ENCODE results near the gene DGCR2. TPM values are rescaled to one million over a fixed set of nuclear protein-coding genes. Genes with fewer than 3 reads are reported as not detected.

DGCR2 gene
- polyA plus RNA-seq, 1 donor (not counting 4 experiments of a cell fraction or from before 2014, with no cell fraction given), result 23.2 TPM

DNA sequence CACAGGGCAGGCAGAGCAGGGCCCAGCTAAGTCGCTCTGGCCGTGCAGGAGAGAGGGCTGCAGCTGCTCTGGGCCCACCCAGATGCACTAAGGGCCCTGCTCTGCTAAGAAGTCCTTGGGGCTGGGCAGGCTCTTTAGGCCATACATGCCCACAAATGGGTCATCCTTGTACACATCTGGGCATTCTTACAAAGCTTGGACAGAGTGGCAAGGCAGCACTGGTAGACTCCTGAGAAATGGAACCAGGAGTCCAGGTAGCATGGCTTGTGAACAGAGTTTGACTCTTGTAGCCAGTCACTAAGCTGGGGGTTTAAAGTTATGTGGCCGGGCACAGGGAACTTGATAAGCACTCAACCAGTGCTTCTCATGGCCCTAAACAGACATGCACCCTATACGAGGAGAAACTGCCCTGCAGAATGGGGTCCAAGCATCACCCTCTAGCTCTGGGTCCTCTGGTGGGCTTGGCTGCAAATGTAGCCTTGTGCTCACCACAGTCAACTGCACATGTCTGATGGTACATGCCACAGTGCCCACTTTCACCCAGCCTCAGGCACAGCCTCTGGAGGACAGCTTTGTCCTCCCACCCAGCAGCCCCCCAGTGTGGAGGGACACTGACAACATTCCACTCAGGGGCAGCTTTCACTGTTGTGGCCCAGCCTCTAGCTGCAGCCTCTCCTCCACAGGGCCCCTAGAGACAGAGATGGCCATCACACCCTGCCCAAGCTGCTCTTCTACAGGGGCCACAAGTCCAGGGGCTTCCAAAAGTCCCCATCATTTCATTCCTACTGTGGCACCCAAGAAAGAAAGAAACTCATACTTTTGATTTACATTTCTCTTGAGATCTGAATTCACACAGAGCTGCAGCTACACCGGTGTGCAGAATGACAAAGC lies 75.2 kb downstream of the DGCR2 start:
- H3K79me2 ChIP-seq (ENCODE audit: control insufficient read depth, insufficient read depth, low read length), result no peaks in the 10 kb centered on the region
- no peaks in the 10 kb centered on the region for H3K27me3 ChIP-seq (ENCODE audit: control insufficient read depth, extremely low read depth, insufficient read depth, low read length)
- H2AFZ ChIP-seq (ENCODE audit: control insufficient read depth, low read length), result no peak overlapping the region
- FAIRE-seq (no peak), DNase-seq (ENCODE audit: low read depth, low spot score) (no peak)
- H3K4me3 ChIP-seq (ENCODE audit: control insufficient read depth in 2 of 3, extremely low read depth in 1 of 3, insufficient read depth in 2 of 3, low read depth in 1 of 3, low read length in 3 of 3), result no peak overlapping the region
- dilution Hi-C loops (cut with MboI; ENCODE audit: extremely low pct_ligation_motif_present, low sequenced_read_pairs), result no loop called here
- H4K20me1 ChIP-seq (ENCODE audit: control insufficient read depth, extremely low read depth, insufficient read depth, low read length), result peaks cover 4% of the 10 kb centered on the region
- H3K9ac ChIP-seq (ENCODE audit: control insufficient read depth, extremely low read depth, insufficient read depth, low read length), result no peak overlapping the region
- no peaks in the 10 kb centered on the region for H3K4me1 ChIP-seq (ENCODE audit: control insufficient read depth, extremely low read depth, insufficient read depth, low read length)
- H3K9me1 ChIP-seq (ENCODE audit: control insufficient read depth, extremely low read depth, insufficient read depth, low read length), result no peaks in the 10 kb centered on the region
- TF ChIP-seq EZH2 (IDR thresholded peaks at IDR 0.05; ENCODE audit: low read length), result no peak
- TF ChIP-seq, protein P1, sequence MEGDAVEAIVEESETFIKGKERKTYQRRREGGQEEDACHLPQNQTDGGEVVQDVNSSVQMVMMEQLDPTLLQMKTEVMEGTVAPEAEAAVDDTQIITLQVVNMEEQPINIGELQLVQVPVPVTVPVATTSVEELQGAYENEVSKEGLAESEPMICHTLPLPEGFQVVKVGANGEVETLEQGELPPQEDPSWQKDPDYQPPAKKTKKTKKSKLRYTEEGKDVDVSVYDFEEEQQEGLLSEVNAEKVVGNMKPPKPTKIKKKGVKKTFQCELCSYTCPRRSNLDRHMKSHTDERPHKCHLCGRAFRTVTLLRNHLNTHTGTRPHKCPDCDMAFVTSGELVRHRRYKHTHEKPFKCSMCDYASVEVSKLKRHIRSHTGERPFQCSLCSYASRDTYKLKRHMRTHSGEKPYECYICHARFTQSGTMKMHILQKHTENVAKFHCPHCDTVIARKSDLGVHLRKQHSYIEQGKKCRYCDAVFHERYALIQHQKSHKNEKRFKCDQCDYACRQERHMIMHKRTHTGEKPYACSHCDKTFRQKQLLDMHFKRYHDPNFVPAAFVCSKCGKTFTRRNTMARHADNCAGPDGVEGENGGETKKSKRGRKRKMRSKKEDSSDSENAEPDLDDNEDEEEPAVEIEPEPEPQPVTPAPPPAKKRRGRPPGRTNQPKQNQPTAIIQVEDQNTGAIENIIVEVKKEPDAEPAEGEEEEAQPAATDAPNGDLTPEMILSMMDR (optimal IDR thresholded peaks at IDR 0.05 in 1 of 3, IDR thresholded peaks at IDR 0.05 in 1 of 3, conservative IDR thresholded peaks at IDR 0.05 in 1 of 3; ENCODE audit: extremely low read depth in 1 of 3, insufficient read depth in 2 of 3, low read length in 3 of 3), result no peak
- peaks cover 32 to 46% of the 10 kb centered on the region in 2 experiments for H3K36me3 ChIP-seq (ENCODE audit: control insufficient read depth in 2 of 2, extremely low read depth in 1 of 2, insufficient read depth in 2 of 2, low read length in 2 of 2)
- no peak overlapping the region for H3K27ac ChIP-seq (ENCODE audit: control insufficient read depth, insufficient read depth, low read length)
- H3K9me3 ChIP-seq (ENCODE audit: control insufficient read depth, low read depth, low read length), result no peaks in the 10 kb centered on the region
- H3K4me2 ChIP-seq (ENCODE audit: control insufficient read depth, extremely low read depth, insufficient read depth, low read depth, low read length), result no peak overlapping the region

DNA sequence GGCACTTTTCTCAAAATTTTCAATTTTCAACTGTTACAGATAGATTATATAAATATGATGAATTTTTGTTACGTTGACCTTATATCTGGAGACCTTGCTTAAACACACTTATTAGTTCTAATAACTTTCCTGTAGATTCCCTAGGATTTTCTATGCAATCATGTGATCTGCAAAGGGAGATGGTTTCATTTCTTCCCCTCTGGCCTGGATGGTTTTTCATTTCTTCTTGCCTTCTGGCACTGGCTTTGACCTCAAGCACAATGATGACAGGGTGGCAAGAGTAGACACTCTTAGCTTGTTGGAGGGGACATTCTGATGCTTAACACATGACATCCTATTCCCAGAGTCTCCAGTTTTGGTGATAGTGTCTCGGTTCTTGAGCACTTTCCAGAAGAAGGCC lies 75.9 kb downstream of the DGCR2 start:
- Histone ChIP-seq H3K9ac (ENCODE audit: control insufficient read depth, extremely low read depth, insufficient read depth, low read length) (no peak overlapping the region), H3K27ac (ENCODE audit: control insufficient read depth, insufficient read depth, low read length) (no peak overlapping the region), H2AFZ (ENCODE audit: control insufficient read depth, low read length) (no peak overlapping the region), H3K36me3 (ENCODE audit: control insufficient read depth in 2 of 2, extremely low read depth in 1 of 2, insufficient read depth in 2 of 2, low read length in 2 of 2) (peaks cover 32 to 47% of the 10 kb centered on the region in 2 experiments), H3K79me2 (ENCODE audit: control insufficient read depth, insufficient read depth, low read length) (no peaks in the 10 kb centered on the region), H3K4me2 (ENCODE audit: control insufficient read depth, extremely low read depth, insufficient read depth, low read depth, low read length) (no peak overlapping the region), H3K4me1 (ENCODE audit: control insufficient read depth, extremely low read depth, insufficient read depth, low read length) (no peaks in the 10 kb centered on the region), H4K20me1 (ENCODE audit: control insufficient read depth, extremely low read depth, insufficient read depth, low read length) (peaks cover 4% of the 10 kb centered on the region), H3K9me3 (ENCODE audit: control insufficient read depth, low read depth, low read length) (no peaks in the 10 kb centered on the region), H3K27me3 (ENCODE audit: control insufficient read depth, extremely low read depth, insufficient read depth, low read length) (no peaks in the 10 kb centered on the region), H3K4me3 (ENCODE audit: control insufficient read depth in 2 of 3, extremely low read depth in 1 of 3, insufficient read depth in 2 of 3, low read depth in 1 of 3, low read length in 3 of 3) (no peak overlapping the region), H3K9me1 (ENCODE audit: control insufficient read depth, extremely low read depth, insufficient read depth, low read length) (no peaks in the 10 kb centered on the region)
- DNase-seq (ENCODE audit: low read depth, low spot score), result no peak
- TF ChIP-seq EZH2 (IDR thresholded peaks at IDR 0.05; ENCODE audit: low read length), result no peak
- TF ChIP-seq, protein P1 (optimal IDR thresholded peaks at IDR 0.05 in 1 of 3, IDR thresholded peaks at IDR 0.05 in 1 of 3, conservative IDR thresholded peaks at IDR 0.05 in 1 of 3; ENCODE audit: extremely low read depth in 1 of 3, insufficient read depth in 2 of 3, low read length in 3 of 3), result no peak
- dilution Hi-C loops (cut with MboI; ENCODE audit: extremely low pct_ligation_motif_present, low sequenced_read_pairs), result no loop called here
- FAIRE-seq, result no peak
